ENCODE measurements around the gene PPP6R1.

GRCh38 chr19:55270172-55270942 is 11.5 kb upstream of the PPP6R1 start:
- TF ChIP-seq CTCF (IDR thresholded peaks at IDR 0.05) (no peak), POLR2A (IDR thresholded peaks at IDR 0.05) (no peak)
